Femur (tissue), 1 donor: ENCODE results near the gene SOD2.
"Not testable (repeated sequence)": the region's sequence is repeated elsewhere in the genome, so short reads cannot be mapped to it uniquely, and the experiment has no call there.

Experiments
- DNase-seq: peaks from one replicate; pipeline ENCODE4 v3.0.0-alpha.2; 2017

SOD2 gene

DNA sequence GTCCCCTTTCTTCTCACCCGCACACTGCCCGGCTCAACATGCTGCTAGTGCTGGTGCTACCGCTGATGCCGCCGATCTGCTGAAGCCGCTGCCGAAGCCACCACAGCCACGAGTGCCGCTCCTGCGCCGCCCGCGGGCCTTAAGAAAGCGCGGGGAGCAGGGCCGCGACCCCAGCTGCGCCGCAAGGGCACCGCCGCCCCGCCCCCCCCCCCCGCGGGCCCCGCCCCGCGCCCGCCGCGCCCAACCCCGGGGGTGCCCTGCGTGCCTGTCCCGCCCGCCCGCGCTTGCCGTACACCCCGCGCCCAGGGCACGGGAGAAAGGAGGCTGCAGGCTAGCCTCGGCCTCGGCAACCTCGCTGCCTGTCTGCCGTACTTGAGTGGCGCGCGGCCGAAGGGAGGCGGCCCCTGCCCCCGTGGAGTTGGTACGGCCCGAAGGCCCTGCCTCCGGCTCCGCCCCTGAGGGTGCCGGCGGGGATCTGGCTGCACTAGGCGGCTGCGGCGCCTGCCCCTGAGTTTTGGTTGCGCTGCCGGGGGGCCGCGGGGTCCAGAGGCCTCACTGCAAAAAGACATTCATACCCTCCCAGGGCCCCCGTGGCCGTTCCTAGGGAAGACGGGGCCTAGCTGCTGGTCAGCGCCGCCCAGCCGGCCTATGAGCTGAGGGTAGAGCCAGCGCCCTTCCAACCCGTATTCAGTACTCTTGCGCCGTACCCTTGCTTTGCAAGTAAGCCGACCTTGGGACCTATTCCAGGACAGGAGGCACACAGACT lies at the start of gene SOD2:
Gene SOD2 (minus strand): TSS at position 114 of the 766 bp plus-strand sequence. CDS start 74 bp downstream, at position 40.
- peak; percentile 88 for DNase-seq

DNA sequence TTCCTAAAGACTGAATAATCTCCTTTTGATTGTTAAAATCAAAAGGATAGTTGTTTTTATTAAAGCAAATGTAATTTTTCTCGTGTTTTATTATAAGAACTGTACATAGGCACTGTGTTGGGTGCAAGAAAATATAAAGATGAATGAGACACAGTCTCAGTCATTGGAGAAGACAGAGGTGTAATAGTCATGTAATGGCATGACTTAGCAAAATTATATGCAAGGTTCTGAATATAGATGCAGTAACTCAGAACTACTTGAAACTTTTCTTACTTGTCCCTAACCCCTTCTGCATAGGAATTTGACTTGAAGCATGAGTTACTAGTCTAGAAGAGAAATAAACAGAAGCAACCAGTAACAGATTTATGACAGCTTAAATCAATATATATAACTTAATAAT lies 49.1 kb upstream of the SOD2 start:
- DNase-seq, result no peak

DNA sequence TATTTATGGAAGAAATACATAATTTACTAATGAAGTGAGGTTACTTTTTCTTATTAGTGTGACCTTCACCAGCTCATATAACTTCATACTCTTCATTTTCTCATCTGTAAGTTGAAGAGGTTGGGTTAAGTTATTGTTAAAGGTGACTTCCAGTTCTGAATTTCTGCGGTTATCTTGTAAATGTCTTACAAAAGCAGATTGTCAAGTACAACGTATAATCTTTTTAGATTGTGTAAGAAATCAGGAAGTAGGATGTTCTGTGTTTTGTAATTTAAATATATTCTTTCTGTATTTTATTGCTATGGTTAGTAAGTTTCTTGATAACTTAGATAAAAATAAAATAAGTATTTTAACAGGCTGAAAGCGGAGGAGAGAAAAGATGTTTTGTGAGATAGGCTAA lies 46.3 kb upstream of the SOD2 start:
- DNase-seq, result no peak

DNA sequence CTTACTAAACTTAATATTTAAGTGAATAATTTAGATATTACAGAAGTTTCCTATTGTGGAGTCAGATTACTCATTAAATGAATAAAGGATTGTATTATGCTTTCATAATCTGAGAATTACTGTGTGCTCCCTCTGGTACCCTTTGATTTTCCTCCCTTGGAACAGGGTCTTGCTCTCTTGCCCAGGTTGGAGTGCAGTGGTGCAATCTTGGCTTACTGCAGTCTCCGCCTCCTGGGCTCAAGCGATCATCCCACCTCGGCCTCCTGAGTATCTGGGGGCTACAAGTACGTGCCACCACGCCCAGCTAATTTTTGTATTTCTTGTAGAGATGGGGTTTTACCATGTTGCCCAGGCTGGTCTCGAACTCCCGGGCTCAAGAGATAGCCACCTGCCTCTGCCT lies 43.9 kb upstream of the SOD2 start:
- no peak for DNase-seq

DNA sequence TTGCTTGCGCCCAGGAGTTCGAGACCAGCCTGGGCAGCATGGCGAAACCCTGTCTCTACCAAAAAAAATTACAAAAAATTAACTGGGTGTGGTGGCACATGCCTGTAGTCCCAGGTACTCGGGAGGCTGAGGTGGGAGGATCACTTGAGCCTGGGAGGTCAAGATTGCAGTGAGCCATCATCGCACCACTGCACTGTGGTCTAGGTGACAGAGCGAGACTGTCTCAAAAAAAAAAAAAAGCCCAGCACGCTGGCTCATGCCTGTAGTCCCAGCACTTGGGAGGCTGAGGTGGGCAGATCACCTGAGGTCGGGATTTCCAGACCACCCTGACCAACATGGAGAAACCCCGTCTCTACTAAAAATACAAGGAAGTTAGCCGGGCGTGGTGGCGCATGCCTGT lies 40.4 kb upstream of the SOD2 start:
- not testable (repeated sequence) for DNase-seq

DNA sequence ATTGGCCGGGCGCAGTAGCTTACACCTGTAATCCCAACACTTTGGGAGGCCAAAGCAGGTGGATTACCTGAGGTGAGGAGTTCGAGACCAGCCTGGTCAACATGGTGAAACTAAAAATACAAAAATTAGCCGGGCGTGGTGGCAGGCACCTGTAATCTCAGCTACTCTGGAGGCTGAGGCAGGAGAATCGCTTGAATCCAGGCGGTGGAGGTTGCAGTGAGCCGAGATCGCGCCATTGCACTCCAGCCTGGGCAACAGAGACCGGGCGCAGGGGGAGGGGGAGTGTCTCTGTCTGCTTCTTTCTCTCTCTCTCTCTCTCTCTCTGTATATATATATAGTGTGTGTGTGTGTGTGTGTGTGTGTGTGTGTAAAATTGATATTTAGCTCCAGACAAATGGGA lies 39.5 kb upstream of the SOD2 start:
- DNase-seq, result not testable (repeated sequence)

DNA sequence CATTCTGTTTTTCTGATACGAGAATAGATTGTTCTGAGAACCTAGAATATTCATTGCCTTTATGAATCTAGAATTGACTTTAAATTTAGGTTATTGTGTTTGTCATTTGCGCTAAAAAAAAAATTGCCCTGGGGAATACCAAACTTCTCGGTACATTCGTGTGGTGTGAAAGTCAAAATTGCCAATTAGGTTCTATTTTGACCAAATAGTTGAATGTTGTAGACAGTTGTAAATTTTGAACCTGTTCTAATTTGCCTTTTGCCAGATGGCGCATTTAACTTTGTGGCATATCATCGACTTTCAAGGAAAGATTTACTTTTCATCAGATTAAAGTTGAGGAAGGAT lies 37.3 kb upstream of the SOD2 start:
- DNase-seq, result no peak

DNA sequence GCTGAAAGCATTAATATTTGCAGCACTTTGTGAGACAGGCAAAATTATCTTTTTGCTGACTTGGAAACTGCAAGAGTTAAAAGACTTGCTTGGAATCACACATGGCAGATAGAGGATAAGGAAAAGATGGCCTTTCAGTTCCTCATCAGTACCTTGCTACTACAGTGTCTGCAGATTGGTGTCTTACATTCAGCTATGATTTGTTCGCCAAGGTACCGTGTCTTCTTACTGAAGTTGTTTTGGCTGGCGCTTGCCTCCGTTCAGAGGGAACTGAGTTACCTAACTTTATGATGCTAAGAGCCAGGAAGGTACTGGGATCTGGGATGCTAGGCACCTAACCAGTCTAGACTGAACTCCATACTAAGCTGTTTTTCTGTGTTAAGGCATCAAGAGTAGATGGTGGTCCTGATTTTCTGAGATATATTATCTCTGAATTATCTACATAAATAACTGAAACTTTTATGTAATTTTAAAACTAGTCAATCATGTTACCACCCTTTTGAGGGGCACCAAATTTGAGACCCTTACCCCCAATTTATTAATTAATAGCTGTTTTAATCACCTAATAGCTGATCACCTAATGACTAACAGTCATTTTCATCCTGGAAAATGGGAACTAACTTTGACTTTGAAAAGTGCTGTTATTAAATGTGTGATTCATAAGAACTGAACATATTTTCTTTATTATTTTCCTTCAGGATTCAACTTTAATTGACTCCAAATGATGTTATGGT lies 36.7 kb upstream of the SOD2 start:
- no peak for DNase-seq

DNA sequence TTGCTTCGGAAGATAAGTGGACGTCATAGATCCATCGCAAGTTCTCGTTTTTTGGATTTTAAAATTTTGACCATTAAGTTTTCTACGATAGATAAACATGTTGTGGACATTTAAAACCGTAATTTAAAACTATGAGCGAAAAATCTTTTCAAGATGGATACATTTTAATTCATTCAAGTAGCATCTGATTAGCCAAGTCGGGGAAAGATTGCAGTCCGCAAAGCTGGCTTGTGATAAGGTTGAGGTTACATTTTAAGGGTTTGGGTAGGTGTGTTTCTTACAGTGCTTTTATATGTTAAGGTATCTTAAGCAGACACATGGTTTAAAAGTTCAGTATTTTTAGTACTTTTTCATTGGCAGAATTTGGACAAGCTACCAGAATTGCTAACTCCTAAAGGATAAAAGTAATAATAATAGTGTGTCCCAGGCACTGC lies 35.5 kb upstream of the SOD2 start:
- DNase-seq, result no peak

DNA sequence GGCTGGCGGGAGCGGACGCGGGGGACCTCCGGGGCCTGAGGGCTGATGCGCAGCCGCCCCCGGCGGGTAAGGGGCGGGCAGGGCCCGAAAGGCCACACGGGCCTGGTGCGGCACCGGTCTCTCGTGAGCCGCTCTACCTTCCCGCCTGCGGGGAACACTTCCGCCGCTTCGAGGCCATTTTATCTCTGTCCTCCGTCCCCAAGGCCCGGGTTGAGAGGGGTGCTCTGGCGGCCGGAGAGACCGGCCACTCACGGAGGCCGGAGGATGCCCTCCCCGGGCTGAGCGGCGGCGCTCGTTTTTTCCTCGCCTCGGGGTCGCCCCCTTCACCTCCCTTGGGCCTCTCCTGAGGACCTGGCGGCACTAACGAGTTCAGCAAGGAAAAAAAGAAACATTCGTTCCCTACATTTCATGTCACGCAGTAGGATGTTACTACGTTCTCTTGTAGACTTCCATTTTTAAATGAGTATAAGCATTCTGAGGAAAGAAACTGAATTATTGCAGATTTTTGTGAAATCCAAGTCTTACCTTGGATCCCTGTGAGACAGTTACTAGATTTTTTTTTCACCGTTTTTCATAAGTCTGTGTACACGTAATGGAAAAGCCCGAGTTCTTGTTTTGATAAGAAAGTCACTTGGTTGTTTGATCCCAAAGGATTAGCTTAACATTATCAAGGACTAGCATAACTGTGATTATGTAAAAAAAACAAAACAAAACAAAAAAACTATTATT lies 34.8 kb upstream of the SOD2 start:
- DNase-seq, result no peak

DNA sequence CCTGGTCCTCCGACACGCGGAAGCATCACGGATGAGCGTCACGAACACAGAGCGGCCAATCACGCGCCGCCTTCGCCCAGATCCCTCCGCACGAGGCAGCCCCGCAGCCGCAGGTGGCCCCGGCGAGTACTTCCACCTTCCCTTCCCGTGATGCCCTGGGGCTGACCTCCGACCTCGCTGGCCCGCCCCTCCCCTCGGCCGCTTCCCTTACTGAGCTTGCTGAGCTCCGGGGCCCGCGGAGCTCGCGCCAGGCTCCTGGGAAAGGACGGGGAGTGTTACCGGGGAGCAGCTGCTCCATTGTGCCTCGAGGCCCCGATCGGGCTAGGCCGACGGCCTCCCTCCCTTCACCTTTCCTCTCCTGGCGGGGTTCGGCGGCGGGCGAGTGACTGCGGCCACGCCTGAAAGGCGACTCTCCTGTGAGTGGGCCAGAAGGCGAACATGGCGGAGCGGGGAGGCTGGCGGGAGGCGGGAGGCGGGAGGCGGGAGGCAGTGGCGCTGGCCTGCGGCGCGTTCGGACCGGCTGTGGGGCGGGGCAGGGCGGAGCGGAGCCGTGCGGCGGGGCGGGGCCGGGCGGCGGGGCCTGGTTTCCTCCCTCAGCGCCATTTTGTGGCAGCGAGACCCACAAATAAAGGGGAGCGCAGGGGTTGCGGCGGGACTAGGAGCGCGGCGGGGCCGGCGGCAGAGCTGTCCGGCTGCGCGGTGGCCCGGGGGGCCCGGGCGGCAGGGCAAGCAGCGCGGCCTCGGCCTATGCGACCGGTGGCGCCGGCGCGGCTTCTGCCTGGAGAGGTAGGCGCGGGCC lies 34.1 kb upstream of the SOD2 start, which contains the start of gene WTAP:
Gene WTAP (plus strand): TSS at position 589 of the 799 bp plus-strand sequence. CDS start 8,760 bp downstream, outside the sequence.
- peak; percentile 97 for DNase-seq

DNA sequence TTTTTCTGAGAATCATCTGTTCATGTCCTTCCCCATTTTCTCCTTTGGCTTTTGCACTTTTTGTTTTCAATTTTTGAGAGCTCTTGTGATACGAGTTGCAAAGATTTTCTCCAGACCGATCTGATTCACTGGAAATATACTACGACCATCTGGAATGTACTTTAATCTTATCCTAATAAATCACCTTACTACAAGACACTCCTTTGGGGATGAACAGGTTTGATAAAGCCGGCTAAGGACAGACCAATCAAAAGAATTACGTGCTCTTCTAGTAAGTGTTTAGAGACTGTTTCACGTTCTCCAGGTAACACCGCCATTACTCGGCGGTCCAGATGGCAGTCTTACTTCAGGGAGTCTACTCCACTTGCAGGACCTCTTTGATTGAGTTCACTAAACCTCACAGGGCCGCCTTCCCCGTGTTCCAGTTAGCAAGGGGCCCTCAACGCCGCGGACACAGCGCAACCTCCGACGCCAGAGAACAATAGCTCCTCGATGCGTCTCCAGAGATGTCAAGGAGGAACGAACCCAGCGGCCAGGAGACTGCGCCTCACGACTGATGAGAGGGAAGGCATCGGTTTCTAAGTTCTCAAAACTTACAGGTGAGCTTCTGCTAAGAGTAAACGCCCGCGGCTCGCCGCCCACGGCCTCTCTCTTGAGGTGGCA lies 33.3 kb upstream of the SOD2 start:
- DNase-seq, result no peak

DNA sequence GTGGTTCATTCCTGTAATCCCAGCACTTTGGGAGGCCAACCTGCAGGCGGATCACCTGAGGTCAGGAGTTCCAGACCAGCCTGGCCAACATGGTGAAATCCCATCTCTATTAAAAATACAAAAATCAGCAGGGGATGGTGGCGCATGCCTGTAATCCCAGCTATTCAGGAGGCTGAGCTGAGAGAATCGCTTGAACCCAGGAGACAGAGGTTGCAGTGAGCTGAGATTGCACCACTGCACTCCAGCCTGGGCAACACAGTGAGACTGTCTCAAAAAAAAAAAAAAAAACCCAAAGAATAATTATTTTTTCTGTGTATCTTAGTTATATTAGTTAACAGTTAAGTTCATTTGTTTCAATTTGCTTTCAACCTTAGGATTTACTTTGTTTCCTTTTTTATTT lies 32.2 kb upstream of the SOD2 start:
- DNase-seq, result not testable (repeated sequence)

DNA sequence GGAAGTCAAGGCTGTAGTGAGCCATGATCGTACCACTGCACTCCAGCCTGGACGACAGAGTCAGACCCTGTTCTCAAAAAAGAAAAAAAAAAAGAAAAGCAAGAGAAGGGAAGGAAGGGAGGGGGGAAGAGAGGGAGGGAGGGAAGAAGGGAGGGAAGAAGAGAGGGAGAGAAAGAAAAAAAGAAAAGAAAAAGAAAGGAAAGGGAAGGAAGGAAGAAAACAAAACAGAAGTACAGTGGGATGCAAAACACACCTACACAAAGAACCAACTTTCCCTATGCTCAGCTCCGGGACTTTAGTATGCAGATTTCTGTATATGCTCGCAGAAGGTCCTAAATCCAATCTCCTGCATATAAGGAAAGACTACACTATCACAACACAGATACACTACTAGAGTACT lies 31.7 kb upstream of the SOD2 start:
- DNase-seq, result no peak

DNA sequence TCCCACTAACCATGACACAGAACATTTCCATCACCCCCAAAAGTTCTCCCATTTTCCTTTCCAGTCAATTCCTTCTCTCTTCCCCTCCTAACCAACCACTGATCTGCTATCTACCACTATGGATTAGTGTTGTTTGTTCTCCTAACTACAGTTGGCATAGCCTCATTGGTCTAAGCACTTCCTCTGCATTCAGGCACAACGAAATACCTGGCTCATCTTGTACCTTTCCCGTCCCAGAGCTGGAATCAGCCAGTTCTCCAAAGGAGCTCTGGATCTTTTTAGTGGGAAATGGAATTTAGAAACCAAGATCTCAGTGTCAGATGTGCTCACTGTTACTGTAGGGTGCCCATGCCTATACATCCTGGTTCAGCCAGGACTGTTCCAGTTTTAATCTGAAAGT lies 30.2 kb upstream of the SOD2 start:
- no peak for DNase-seq

DNA sequence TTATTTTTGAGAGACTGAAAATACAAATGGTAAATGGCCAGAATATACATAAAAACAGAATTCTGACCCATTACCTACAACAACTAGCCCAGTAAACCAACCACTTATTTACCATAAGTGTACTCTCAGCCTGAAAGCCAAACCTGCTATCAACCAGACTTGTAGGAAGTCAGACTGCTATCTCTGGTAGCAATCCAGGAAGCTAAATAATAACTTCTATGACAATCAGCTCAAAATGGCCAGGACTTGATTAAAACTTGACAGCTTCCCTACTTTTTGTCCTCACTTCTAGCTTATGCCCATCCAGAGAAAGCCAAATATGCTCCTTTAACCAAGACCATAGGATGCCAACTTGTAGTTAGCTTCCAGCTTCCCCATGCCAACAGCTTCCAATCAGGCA lies 29.6 kb upstream of the SOD2 start:
- no peak for DNase-seq

DNA sequence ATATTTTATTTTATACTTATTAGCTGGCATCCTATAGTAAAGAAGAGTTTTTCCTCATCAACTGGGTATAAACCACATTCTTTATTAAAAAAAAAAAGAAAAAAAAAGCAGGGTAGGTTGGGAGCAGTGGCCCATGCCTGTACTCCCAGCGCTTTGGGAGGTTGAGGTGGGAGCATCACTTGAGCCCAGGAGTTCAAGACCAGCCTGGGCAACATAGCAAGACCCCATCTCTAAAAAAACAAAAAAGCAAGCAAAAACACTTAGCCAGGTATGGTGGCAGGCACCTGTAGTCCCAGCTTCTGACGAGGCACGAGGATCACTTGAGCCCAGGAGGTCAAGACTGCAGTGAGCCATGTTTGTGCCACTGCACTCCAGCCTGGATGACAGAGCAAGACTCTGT lies 28.9 kb upstream of the SOD2 start:
- DNase-seq, result not testable (repeated sequence)

DNA sequence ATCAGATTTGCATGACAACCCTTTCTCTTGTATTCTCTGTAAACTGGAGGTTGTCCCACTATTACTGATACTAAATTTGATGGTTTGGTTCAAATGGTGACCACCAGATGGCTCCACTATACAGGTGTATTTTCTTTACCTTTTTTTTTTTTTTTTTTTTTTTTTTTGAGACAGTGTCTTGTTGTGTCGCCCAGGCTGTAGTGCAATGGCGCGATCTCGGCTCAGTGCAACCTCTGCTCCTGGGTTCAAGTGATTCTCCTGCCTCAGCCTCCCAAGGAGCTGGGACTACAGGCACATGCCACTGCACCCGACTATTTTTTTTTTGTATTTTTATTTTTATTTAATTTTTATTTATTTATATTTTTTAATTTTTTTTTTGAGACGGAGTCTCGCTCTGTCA lies 27.7 kb upstream of the SOD2 start:
- no peak for DNase-seq

DNA sequence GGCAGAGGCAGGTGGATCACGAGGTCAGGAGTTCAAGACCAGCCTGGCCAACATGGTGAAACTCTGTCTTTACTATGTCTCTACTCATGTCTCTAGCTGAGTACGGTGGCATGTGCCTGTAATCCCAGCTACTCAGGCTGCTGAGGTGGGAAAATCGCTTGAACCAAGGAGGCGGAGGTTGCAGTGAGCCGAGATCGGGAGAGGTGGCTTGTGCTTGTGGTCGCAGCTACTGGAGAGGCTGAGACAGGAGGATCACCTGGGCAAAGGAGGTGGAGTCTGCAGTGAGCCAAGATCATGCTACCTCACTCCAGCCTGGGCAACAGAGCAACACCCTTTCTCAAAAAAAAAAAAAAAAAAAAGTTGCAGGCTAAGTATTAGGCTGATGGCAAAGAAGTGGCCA lies 26.2 kb upstream of the SOD2 start:
- no peak for DNase-seq

DNA sequence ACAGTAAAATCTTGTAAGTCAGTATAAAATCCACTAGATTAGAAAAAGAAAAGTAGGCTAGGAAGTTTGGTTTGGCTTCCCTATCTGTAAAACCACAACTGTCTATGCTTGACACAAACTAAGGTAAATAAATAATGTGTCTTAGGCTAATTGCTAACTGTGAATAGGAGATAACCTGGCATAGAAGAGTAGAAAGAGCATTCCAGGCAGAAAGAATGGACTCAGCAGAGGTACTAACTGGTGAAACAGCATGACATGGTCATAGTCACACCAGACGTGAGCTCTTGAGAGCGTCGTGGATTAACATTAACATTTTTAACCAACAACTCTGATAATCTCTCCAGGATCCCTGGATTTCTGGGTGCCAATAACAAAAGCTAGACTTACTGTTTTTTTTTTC lies 25.6 kb upstream of the SOD2 start:
- no peak for DNase-seq

DNA sequence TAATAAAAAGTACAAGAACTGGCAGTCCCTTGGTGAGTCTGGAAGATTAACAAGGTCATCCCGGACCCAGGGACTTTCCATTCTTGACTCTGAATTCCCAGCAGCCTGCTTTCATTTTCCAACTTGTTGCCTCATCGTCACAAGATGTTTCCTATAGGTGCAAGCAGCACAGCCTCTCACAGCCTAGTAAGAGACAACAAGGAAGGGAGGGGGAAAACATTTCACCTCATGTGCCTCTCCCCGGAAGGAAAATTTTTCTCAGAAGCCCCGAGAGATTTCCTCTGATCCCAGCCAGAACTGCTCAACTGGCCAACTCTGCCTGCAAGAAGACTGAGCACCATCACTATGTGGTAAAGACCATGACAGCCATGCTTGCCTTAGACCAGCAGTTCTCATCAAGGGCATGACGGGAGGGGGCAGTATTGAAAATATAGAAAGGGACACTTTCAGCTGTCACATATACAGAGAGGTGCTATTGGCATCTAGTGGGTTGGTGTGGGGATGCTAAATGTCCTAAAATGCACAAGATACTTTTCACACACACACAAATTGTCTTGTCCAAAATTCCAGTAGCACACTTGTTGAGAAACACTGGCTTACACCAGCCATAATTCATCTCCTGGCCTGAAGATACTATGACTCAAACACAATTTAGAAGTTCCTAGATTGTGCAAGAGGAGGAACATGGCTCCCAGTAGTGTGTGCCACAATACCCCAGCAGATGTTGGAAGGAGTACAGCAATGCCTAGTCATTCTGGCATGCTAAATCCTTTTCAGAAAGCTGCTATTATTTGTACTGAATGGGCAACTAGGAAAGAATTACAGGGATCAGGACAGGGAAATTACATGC lies 23.4 kb upstream of the SOD2 start:
- no peak for DNase-seq
